ENCODE measurements around the gene LMF2. TPM values are rescaled to one million over a fixed set of nuclear protein-coding genes. Genes with fewer than 3 reads are reported as not detected.

LMF2 gene
- total and polyA plus RNA-seq, 2 of the 8 experiments (the other 6 are each of a cell fraction or from before 2014, with no cell fraction given): 34.3 to 62.9 TPM

- no peak for TF ChIP-seq NANOG (IDR thresholded peaks at IDR 0.05; ENCODE audit: insufficient read depth, low read depth, low read length, poor library complexity, severe bottlenecking)
- no peak for TF ChIP-seq CEBPB (IDR thresholded peaks at IDR 0.05; ENCODE audit: low read depth, low read length)
- TF ChIP-seq ZNF274 (IDR thresholded peaks at IDR 0.05; ENCODE audit: borderline replicate concordance, extremely low read depth, low read length): no peak
- TF ChIP-seq KDM4A (IDR thresholded peaks at IDR 0.05; ENCODE audit: low read depth, low read length, severe bottlenecking): no peak
- TF ChIP-seq CTBP2 (IDR thresholded peaks at IDR 0.05; ENCODE audit: borderline replicate concordance, insufficient read depth, insufficient read length, low read length): no peak
- TF ChIP-seq SUZ12 (IDR thresholded peaks at IDR 0.05; ENCODE audit: low read length): no peak
These were observed 5.7 kb upstream of the LMF2 start (continued) for GRCh38 chr22:50513175-50513574.

Measured in H1 (cell line).